HG03565 (cell line): ENCODE measurements around the gene CCDC146.
"Not testable (repeated sequence)": the region's sequence is repeated elsewhere in the genome, so short reads cannot be mapped to it uniquely, and the experiment has no call there.

Experiments
- ATAC-seq: cut with Tn5 transposase; IDR thresholded peaks from one replicate; pipeline ENCODE4 v1.9.1; 2021; ENCODE audit warnings: mild to moderate bottlenecking, moderate library complexity; ENCODE audit not compliant: unreplicated experiment

The CCDC146 gene

GRCh38 chr7:77121860-77122681, at the start of gene CCDC146:
Gene CCDC146 (plus strand): TSS chr7:77122615. CDS start chr7:77167669, 45,054 bp downstream.
- ATAC-seq = peak; percentile 95

- not testable (repeated sequence) for ATAC-seq
These were observed 47.5 kb upstream of the CCDC146 start for GRCh38 chr7:77074786-77075396.

- not testable (repeated sequence) for ATAC-seq
These were observed 45.4 kb upstream of the CCDC146 start for GRCh38 chr7:77077060-77077459.

GRCh38 chr7:77079112-77079511, 43.3 kb upstream of the CCDC146 start:
- ATAC-seq = not testable (repeated sequence)

- ATAC-seq = not testable (repeated sequence)
These were observed 42.8 kb upstream of the CCDC146 start for GRCh38 chr7:77079624-77080023.

- not testable (repeated sequence) for ATAC-seq
These were observed 42.2 kb upstream of the CCDC146 start for GRCh38 chr7:77080236-77080635.

- not testable (repeated sequence) for ATAC-seq
These were observed 40.2 kb upstream of the CCDC146 start for GRCh38 chr7:77082192-77082591.

- ATAC-seq = not testable (repeated sequence)
These were observed 30.1 kb upstream of the CCDC146 start for GRCh38 chr7:77092301-77092700.

- not testable (repeated sequence) for ATAC-seq
These were observed 21.9 kb upstream of the CCDC146 start for GRCh38 chr7:77100501-77100900.

GRCh38 chr7:77101187-77101586, 21.2 kb upstream of the CCDC146 start:
- ATAC-seq = not testable (repeated sequence)

- ATAC-seq = not testable (repeated sequence)
These were observed 19.7 kb upstream of the CCDC146 start for GRCh38 chr7:77102671-77103070.

GRCh38 chr7:77105904-77106303, 16.5 kb upstream of the CCDC146 start:
- not testable (repeated sequence) for ATAC-seq

GRCh38 chr7:77107659-77108058, 14.8 kb upstream of the CCDC146 start:
- not testable (repeated sequence) for ATAC-seq

GRCh38 chr7:77108362-77108761, 14.1 kb upstream of the CCDC146 start:
- ATAC-seq = not testable (repeated sequence)

- ATAC-seq = not testable (repeated sequence)
These were observed 9.6 kb upstream of the CCDC146 start for GRCh38 chr7:77112719-77113306.

GRCh38 chr7:77125486-77125885, 3.1 kb downstream of the CCDC146 start:
- ATAC-seq = not testable (repeated sequence)

GRCh38 chr7:77127009-77127408, 4.6 kb downstream of the CCDC146 start:
- not testable (repeated sequence) for ATAC-seq

GRCh38 chr7:77128582-77129410, 6.4 kb downstream of the CCDC146 start:
- peak; percentile 57 for ATAC-seq

GRCh38 chr7:77131781-77132180, 9.4 kb downstream of the CCDC146 start:
- not testable (repeated sequence) for ATAC-seq

- not testable (repeated sequence) for ATAC-seq
These were observed 16.3 kb downstream of the CCDC146 start for GRCh38 chr7:77138668-77139067.

- not testable (repeated sequence) for ATAC-seq
These were observed 17.9 kb downstream of the CCDC146 start for GRCh38 chr7:77140291-77140690.
